ENCODE results near the gene MMD2.

- TF ChIP-seq CTCF (conservative IDR thresholded peaks at IDR 0.05 in 1 of 2, IDR thresholded peaks at IDR 0.05 in 1 of 2; ENCODE audit: extremely low read depth in 1 of 2, insufficient read depth in 1 of 2, low read depth in 1 of 2, low read length in 2 of 2): no peak
- TF ChIP-seq EZH2 (IDR thresholded peaks at IDR 0.05; ENCODE audit: borderline replicate concordance, low read length): no peak
Observed at GRCh38 chr7:4878336-4879335, 80.4 kb downstream of the MMD2 start.

Data from mammary epithelial cell (primary cell).